Measurements from ENCODE around the gene ZNF555. TPM values are rescaled to one million over a fixed set of nuclear protein-coding genes. Genes with fewer than 3 reads are reported as not detected.
A peak's percentile ranks its signal among the peaks of the same experiment; 100 is the strongest.
"Not testable (repeated sequence)": the region's sequence is repeated elsewhere in the genome, so short reads cannot be mapped to it uniquely, and the experiment has no call there.

The ZNF555 gene
- total RNA-seq, 1 experiment from 2014 or later: 0.84 TPM

- no peak for TF ChIP-seq EZH2 (IDR thresholded peaks at IDR 0.05; ENCODE audit: low read length, unreplicated experiment)
- no peak for TF ChIP-seq EZH2phosphoT487 (IDR thresholded peaks at IDR 0.05; ENCODE audit: borderline replicate concordance, low read length)
- TF ChIP-seq CTCF (conservative IDR thresholded peaks at IDR 0.05; ENCODE audit: low read depth, low read length): no peak
- Histone ChIP-seq H3K27ac (ENCODE audit: low read length) (no peak within 1 kb of the TSS), H3K27me3 (ENCODE audit: low read length) (no peaks in the 10 kb centered on the region), H3K9me2 (replicated peaks; ENCODE audit: low read length) (no peaks in the 10 kb centered on the region), H3F3A (ENCODE audit: low read length, unreplicated experiment) (no peaks in the 10 kb centered on the region), H3K79me2 (ENCODE audit: low read length) (no peaks in the 10 kb centered on the region), H3K9me3 (ENCODE audit: low read length) (no peaks in the 10 kb centered on the region), H3K4me1 (ENCODE audit: insufficient read depth, low read length) (no peaks in the 10 kb centered on the region), H3K4me3 (ENCODE audit: low read length) (no peak within 1 kb of the TSS), H4K20me1 (ENCODE audit: low read length) (no peaks in the 10 kb centered on the region), H3K36me3 (ENCODE audit: low read depth, low read length) (no peaks in the 10 kb centered on the region), H3K4me2 (ENCODE audit: low read length) (no peak within 1 kb of the TSS), H3K9ac (ENCODE audit: low read length) (no peak within 1 kb of the TSS), H2AFZ (ENCODE audit: low read length) (no peak within 1 kb of the TSS)
- ATAC-seq (no peak), DNase-seq (peak; percentile 25)
- intact Hi-C loops (cut with micrococcal nuclease): no loop called here
- ChIA-PET POLR2A (ENCODE audit: unreplicated experiment) (no interaction called here), CTCF (no interaction called here)
- no TSS peak for BruUV-seq (replicated peaks)
Observed at GRCh38 chr19:2867025-2867991, 26.0 kb downstream of the ZNF555 start, which contains the start of gene ZNF556. ZNF556 (plus strand) TSS chr19:2867335; CDS start chr19:2867422, 87 bp downstream.

GRCh38 chr19:2869618-2870017 is 28.3 kb downstream of the ZNF555 start:
- Histone ChIP-seq H3K36me3 (ENCODE audit: low read depth, low read length) (no peaks in the 10 kb centered on the region), H3K9ac (ENCODE audit: low read length) (no peak overlapping the region), H3K9me2 (replicated peaks; ENCODE audit: low read length) (no peaks in the 10 kb centered on the region), H4K20me1 (ENCODE audit: low read length) (no peaks in the 10 kb centered on the region), H3K4me3 (ENCODE audit: low read length) (no peak overlapping the region), H3F3A (ENCODE audit: low read length, unreplicated experiment) (no peaks in the 10 kb centered on the region), H3K9me3 (ENCODE audit: low read length) (no peaks in the 10 kb centered on the region), H2AFZ (ENCODE audit: low read length) (no peak overlapping the region), H3K4me1 (ENCODE audit: insufficient read depth, low read length) (no peaks in the 10 kb centered on the region), H3K4me2 (ENCODE audit: low read length) (no peak overlapping the region), H3K79me2 (ENCODE audit: low read length) (no peaks in the 10 kb centered on the region), H3K27ac (ENCODE audit: low read length) (no peak overlapping the region), H3K27me3 (ENCODE audit: low read length) (no peaks in the 10 kb centered on the region)
- no peak for DNase-seq
- TF ChIP-seq EZH2 (IDR thresholded peaks at IDR 0.05; ENCODE audit: low read length, unreplicated experiment): no peak
- no peak for TF ChIP-seq CTCF (conservative IDR thresholded peaks at IDR 0.05; ENCODE audit: low read depth, low read length)
- TF ChIP-seq EZH2phosphoT487 (IDR thresholded peaks at IDR 0.05; ENCODE audit: borderline replicate concordance, low read length): no peak
- CTCF ChIA-PET: no interaction called here
- BruUV-seq (replicated peaks): no TSS peak
- intact Hi-C loops (cut with micrococcal nuclease): no loop called here
- no peak for ATAC-seq
- POLR2A ChIA-PET (ENCODE audit: unreplicated experiment): no interaction called here

- DNase-seq; H3K27ac ChIP-seq (ENCODE audit: low read length); POLR2A ChIA-PET (ENCODE audit: unreplicated experiment); H3K27me3 ChIP-seq (ENCODE audit: low read length); H3K4me1 ChIP-seq (ENCODE audit: insufficient read depth, low read length); BruUV-seq (replicated peaks); H3K79me2 ChIP-seq (ENCODE audit: low read length); H3K9me2 ChIP-seq (replicated peaks; ENCODE audit: low read length); H3K9me3 ChIP-seq (ENCODE audit: low read length); H3K9ac ChIP-seq (ENCODE audit: low read length); H3K4me2 ChIP-seq (ENCODE audit: low read length); H4K20me1 ChIP-seq (ENCODE audit: low read length); H3F3A ChIP-seq (ENCODE audit: low read length, unreplicated experiment); CTCF ChIA-PET; H3K4me3 ChIP-seq (ENCODE audit: low read length); H3K36me3 ChIP-seq (ENCODE audit: low read depth, low read length); intact Hi-C loops (cut with micrococcal nuclease); H2AFZ ChIP-seq (ENCODE audit: low read length); ATAC-seq: not testable (repeated sequence)
- 0 out of 2 replicates have a peak, but pooled peaks have one; percentile 12 for TF ChIP-seq CTCF (conservative IDR thresholded peaks at IDR 0.05; ENCODE audit: low read depth, low read length)
Observed at GRCh38 chr19:2872175-2872574, 30.9 kb downstream of the ZNF555 start.
